SH-SY5Y (cell line): ENCODE measurements around the gene ABCD1.

ENCODE experiments used
- GATA2 ChIP-seq: IDR thresholded peaks from 2 replicates; pipeline ENCODE4 v1.6.1; 2011; ENCODE audit warnings: mild to moderate bottlenecking, low read depth, low read length
- GATA3 ChIP-seq: IDR thresholded peaks from 2 replicates; pipeline ENCODE4 v1.6.1; 2011; ENCODE audit warnings: low read depth, mild to moderate bottlenecking, low read length, moderate library complexity

DNA sequence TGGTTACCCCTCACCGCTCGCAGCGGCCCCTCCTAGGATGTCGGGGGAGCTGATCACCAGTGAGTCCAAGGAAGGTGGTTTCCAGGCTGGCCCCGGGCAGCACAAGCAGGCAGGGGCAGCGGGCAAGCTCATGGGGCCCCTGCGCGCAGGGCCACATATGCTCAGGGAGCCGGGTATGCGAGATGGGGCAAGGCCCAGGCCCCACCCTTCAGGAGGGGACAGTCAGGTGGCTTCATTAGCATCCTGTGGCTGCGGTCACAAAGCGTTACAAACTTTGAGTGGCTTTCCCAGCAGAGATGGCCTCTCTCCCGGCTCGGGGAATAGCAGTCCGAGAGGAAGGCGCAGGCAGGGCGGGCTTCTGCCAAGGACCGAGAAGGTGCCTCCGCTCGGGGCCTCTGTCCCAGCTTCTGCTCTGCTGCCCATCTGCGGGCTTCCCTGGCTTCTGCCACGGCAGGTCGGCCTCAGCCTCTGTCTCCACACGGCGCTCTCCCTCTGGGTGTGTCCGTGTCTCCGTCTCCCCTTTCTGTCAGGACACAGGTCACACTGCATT, 13.5 kb downstream of the ABCD1 start:
- no peak for TF ChIP-seq GATA2
- TF ChIP-seq GATA3: no peak
